Stimulated activated CD4-positive, alpha-beta T cell treated with anti-CD3 and anti-CD28 coated beads, TNF-alpha, amount 100 ng/mL, for 4 hours (primary cell): ENCODE results near the gene CC2D2A.

Experiments
- DNase-seq, 3 experiments: peaks; one replicate each; pipeline ENCODE4 v3.0.0-alpha.2; 2020; ENCODE audit warnings: low read depth in 3 of 3

CC2D2A gene

GRCh38 chr4:15469402-15470127, at the start of gene CC2D2A:
TSS of gene CC2D2A (plus strand) at chr4:15469882. CDS start at chr4:15475933, 6,051 bp downstream.
- no peak for DNase-seq

DNA sequence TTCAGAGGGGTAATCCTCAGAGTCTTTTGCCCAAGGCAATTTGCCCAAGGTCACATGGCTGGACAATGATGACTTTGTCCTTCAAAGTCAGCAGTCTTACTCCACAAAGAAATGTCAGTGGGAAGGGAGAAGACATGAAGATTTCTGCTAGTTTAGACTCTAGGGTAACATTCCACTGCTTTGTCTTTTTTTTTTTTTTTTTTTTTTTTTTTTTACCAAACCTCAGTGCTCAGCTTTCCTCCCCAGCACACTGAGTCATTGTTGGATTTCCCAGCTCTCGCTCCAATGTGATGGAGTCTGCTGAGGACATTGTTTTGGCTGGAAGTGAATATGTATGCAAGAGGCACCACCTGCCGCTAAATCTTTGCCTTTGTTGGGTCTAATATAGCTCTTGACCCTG, 49.0 kb upstream of the CC2D2A start:
- no peak for DNase-seq

GRCh38 chr4:15423285-15423711, 46.4 kb upstream of the CC2D2A start:
- DNase-seq, result no peak

GRCh38 chr4:15425520-15425919, 44.2 kb upstream of the CC2D2A start:
- no peak for DNase-seq

- no peak for DNase-seq
Observed at GRCh38 chr4:15427161-15427560, 42.5 kb upstream of the CC2D2A start.

- DNase-seq, result no peak
Observed at GRCh38 chr4:15427701-15428100, 42.0 kb upstream of the CC2D2A start, which contains the start of gene C1QTNF7. TSS of gene C1QTNF7 (plus strand) at chr4:15428033. CDS start at chr4:15435744, 7,711 bp downstream.

DNA sequence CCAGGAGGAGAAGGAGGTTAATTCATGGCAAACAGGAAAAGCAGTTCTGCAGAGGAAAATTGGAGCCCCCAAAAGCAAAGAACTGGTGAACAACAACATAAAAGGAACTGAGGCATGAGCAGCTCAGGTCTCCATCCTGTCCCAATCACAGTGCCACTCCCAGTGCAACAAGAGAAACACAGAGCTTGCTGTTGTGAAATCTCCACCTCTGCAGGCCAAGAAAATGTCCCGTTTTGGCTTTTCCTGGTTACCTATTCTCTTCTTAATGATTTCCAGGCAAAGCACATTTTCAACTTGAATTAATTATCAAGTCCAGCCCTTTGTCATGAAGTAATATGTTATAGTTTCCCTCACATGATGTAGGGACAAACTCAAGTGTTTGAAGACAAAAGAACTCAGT, 41.1 kb upstream of the CC2D2A start:
- DNase-seq, result no peak

DNA sequence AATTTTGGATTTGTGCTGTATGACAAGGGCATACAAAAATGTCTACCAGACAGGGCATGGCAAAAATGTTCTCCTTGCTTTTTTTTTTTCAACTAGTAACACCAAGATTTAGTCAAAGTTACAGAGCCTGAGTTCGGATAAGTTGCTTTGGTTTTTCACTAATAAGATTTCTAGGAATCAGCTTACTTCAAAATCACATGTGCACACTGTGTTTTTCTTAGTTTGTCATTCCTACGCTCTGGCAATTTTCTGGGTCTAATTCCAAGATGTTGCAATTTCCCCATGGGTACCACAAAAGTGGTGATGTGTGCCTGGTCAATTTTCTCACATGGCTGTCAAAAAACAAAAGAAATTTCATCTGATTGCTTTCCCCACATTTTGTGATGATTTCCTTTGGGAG, 35.6 kb upstream of the CC2D2A start:
- no peak for DNase-seq

GRCh38 chr4:15434676-15435075, 35.0 kb upstream of the CC2D2A start:
- DNase-seq, result no peak

DNA sequence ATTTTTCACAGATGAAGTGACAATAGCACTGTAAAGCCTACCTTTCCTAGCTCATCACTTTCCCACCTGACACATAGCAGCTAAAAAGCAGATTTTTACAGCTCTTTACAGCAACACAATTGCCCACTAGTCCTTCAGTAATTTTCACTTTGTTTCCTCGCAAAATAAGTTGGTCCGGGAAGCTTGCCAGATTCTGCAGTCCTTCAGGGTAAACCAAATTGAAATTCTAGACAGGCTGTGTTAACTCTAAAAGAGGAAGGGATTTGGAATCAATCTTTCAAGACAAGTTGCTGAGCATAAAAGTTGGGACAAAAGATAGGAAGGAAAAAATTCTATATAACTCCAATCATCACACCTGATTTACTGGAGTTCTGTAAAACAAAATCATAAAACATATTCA, 33.2 kb upstream of the CC2D2A start:
- DNase-seq, result no peak

DNA sequence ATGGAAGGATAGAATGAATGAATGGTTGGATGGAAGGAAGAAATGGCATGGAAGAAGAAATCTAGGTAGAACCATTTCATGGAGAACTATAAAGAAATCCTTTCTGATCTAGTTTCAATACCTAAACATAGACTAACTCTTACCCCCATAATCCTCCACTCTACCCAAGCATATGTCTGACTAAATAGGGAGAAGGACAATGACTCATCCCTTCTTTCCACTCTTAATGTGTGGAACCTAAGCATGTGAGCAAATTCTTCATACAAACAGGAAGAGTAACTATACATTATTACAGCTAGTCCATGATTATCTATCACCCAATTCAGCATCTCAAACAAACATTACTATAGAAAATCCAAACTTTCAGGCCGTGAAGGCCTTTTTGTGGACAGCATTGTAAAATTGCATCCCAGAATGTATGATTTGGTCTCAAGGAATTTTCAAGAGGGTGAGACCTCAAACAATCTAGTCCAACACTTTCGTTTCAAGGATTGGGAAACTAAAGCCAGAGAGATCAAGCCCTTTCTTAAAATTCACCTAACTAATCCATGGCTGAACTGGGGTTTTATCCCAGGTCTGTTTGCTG, 30.6 kb upstream of the CC2D2A start:
- DNase-seq, result no peak

DNA sequence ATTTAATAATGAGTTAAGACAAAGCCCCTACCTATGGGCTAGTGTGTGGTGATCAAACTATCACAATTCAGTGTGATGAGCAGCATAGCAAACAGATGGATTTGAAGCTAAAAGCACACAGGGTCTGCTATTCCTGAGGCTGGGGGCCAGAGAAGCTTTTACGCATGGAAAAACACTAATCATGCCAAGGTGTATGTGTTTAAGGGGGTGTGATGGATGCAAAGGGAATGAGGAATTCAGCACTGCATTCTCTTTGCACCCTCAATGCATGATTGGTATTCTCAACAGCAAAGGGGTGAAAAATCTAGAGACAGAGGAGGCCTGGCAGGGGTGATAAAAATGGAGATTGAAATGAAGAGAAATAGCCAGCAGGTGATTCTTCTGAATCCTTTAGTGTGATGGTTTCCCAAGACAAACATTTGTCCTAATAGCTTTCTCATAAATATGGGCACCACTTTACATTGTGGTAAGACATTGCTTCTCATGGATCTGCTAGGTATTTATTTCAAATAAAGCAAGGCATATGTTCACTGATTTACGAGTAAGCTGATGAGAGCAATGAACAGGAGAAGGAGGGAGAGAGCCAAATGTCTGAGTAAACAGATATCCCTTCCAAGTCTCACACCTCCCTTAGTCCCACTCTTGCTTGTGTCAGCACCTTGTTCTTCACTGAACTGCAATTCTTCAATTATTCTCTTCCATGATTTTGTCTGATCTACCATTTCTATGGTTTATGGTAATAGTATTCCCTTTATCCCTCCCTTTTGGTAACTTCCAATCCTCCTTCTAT, 26.1 kb upstream of the CC2D2A start:
- DNase-seq, result no peak

DNA sequence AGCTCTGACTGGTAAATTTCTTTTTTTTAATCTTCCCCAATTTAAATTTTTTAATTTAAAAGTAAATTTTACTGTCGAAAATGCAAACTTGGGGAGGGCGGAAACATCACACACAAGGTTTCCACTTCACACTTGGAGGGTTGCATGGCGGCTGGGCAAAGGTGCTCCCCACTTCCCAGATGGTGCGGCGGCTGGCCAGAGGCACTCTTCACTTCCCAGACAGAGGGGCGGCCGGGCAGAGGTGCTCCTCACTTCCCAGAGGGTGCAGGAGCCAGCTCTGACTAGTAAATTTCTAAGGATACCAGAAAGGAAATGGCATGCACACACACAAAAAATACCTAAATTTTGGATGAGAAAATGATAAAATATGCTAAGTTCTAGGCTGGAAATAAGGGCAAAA, 25.4 kb upstream of the CC2D2A start:
- no peak for DNase-seq

DNA sequence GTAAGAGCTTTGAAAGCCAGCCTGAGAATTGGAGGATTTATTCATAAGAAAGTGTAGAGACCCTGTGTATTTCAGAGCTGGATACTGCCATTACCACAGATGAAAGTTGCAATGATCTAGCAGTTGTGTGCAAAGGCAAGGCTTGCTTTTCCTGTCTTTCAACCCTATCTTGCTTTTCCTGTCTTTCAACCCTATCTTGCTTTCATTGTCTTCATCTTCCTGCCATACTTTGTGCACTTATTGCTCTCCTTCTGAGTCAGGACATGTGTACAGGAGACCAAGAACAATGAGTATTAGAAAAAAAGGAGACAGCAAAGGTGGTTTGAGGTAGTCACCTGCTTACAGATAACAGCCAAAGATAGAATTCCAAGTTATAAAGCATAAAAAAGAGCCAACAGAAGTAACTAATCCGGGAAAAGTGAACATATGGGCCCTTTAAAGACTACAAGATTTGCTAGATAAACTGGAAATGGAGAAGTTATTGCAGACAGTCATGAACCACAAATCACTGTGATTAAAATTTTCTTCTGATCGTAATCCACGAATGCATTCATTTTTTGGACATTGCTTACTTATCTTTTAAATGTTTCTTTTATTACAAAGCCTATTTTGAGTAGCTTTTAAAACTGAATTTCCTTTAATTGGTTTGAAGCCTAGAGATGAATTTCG, 24.7 kb upstream of the CC2D2A start:
- DNase-seq, result no peak

DNA sequence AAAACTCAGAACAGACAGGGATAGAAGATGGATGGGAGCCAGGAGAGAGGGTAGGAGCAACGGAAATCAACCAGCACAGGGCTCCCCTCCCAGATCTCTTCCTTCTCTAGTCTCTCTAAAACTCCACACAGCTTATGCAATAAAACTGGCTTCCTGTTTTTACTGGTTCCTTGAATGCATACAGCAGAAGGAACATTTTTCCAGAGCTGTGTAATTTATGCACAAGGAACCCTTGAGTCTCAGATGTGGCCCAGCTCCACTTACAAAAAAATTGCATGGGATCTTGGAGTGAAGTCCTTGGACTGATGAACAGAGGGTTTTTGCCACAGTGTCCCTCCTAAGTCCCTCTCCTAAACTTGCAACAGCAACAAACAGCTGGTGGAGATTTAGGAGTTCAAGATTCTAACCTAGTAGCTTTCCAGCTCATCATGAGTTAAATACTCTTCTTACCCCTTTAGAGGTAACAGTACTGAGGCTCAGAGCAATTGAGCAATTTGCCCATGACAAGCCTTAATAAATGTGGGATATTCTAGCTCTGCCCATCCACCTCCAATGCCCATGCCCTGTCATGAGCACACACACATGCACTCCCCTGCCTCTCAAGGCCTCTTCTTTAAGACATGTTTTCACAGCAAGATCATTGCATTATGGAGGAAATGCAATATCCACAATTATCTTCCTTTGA, 18.4 kb upstream of the CC2D2A start:
- DNase-seq, result no peak

DNA sequence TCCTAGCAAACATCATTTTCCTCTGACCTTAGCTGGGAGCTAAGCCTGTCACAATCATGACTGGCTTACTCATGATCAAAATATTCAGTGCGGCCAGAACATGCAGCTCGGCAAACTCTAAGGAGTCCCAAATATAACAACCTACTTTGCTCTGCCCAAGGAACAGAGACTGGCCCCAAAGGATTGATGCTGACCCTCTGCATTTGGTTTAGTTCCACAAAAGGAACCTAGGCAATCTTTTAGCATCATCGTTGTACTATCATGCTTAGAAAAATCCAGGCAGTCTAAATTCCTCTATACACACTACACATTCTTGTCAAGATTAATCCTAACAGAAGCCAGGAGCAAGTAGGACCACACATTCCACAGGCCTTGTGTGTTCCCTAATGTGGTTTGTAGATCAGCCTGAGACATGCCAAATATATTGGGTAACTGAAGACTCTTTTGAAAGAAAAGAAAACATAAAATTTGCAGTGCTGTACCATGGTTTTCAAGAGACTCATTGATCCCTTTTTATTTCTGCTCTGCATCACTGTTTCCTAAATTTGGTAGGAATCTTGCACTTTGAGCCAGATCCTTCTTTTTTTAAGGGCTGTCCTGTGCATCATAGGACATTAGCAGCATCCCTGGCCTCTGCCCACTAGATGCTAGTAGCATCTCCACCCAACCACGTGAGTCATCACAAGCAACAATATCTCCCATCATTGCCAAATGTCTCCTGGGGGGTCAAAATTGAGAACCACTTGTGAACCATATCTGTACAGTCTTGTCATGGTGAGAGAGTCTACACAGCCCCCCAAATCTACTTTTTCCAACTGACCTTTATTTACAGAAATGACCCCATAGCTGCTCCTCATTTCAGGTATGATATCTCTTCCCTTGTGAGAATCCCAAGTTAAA, 17.6 kb upstream of the CC2D2A start:
- DNase-seq, result no peak

- no peak for DNase-seq
Observed at GRCh38 chr4:15455290-15455689, 14.4 kb upstream of the CC2D2A start.

- DNase-seq, result no peak
Observed at GRCh38 chr4:15457406-15458201, 12.1 kb upstream of the CC2D2A start.

GRCh38 chr4:15458616-15459015, 11.1 kb upstream of the CC2D2A start:
- no peak for DNase-seq

DNA sequence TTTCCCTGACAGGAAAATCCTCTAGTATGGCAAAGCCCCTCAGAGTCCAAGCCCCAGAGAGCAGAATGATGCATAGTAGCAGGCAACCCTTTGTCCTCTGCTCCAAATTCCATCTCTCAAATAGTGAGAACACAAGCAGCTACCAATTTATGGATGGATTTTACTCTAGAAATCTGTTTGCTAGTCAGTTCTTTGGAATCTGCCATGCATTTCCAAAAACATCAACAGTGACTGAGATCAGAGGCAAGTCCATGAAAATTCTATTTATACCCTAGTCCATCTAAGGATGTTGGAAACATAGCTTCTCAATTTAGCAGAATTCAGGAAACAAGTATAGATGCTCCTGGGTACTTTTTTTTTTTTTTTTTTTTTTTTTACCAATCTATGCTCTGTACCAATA, 10.0 kb upstream of the CC2D2A start:
- DNase-seq, result no peak
